Measurements from ENCODE around the gene IQCK. TPM values are rescaled to one million over a fixed set of nuclear protein-coding genes. Genes with fewer than 3 reads are reported as not detected.

The IQCK gene
- total and polyA plus RNA-seq, 2 donors (not counting 3 experiments of a cell fraction or from before 2014, with no cell fraction given), result 17.2 to 18.1 TPM

- Histone ChIP-seq H3K36me3 (ENCODE audit: control insufficient read depth in 2 of 2, extremely low read depth in 1 of 2, insufficient read depth in 2 of 2, low read length in 2 of 2) (no peaks in the 10 kb centered on the region), H3K9me3 (replicated peaks; ENCODE audit: control insufficient read depth, insufficient read depth, low read length) (no peaks in the 10 kb centered on the region), H3K9me1 (replicated peaks; ENCODE audit: control insufficient read depth, extremely low read depth, insufficient read depth, low read length) (no peaks in the 10 kb centered on the region), H3K79me2 (ENCODE audit: control insufficient read depth, insufficient read depth, low read length) (no peaks in the 10 kb centered on the region), H3K27ac (ENCODE audit: insufficient read depth, low read depth, low read length) (no peak overlapping the region), H3K27me3 (ENCODE audit: control insufficient read depth in 2 of 2, insufficient read depth in 2 of 2, low read length in 2 of 2) (no peaks in the 10 kb centered on the region), H3K4me3 (replicated peaks in 1 of 3; ENCODE audit: insufficient read depth in 1 of 3, low read depth in 1 of 3, low read length in 3 of 3) (no peak overlapping the region), H3K4me1 (ENCODE audit: control insufficient read depth, extremely low read depth, insufficient read depth, low read length) (peaks cover 15% of the 10 kb centered on the region), H4K20me1 (replicated peaks; ENCODE audit: control insufficient read depth, extremely low read depth, insufficient read depth, low read length) (no peaks in the 10 kb centered on the region), H3K4me2 (ENCODE audit: insufficient read depth, low read length) (no peak overlapping the region), H2AFZ (ENCODE audit: low read depth, low read length) (no peak overlapping the region), H3K9ac (replicated peaks; ENCODE audit: extremely low read depth, insufficient read depth, low read length) (no peak overlapping the region)
- intact Hi-C loops (cut with micrococcal nuclease) (no loop called here), dilution Hi-C loops (cut with MboI; ENCODE audit: extremely low pct_ligation_motif_present, low sequenced_read_pairs) (no loop called here)
- TF ChIP-seq POLR2AphosphoS5 (IDR thresholded peaks at IDR 0.05; ENCODE audit: insufficient read depth, low read depth, low read length), result no peak
- TF ChIP-seq MAX (IDR thresholded peaks at IDR 0.05; ENCODE audit: insufficient read depth, insufficient read length), result no peak
- no peak for TF ChIP-seq JUN (IDR thresholded peaks at IDR 0.05; ENCODE audit: borderline replicate concordance, insufficient read depth, insufficient read length, low read depth)
- TF ChIP-seq FOS (IDR thresholded peaks at IDR 0.05; ENCODE audit: borderline replicate concordance, insufficient read depth, low read length), result no peak
- no peak for TF ChIP-seq MYC (IDR thresholded peaks at IDR 0.05; ENCODE audit: low read depth, low read length)
- no peak for TF ChIP-seq CTCF (IDR thresholded peaks at IDR 0.05; ENCODE audit: extremely low read depth in 1 of 2, insufficient read depth in 1 of 2, low read depth in 1 of 2, low read length in 2 of 2)
- no peak for TF ChIP-seq GATA2 (IDR thresholded peaks at IDR 0.05; ENCODE audit: insufficient read depth, insufficient read length, low read depth, low read length)
- no peak for TF ChIP-seq EZH2 (IDR thresholded peaks at IDR 0.05; ENCODE audit: borderline replicate concordance, low read depth, low read length, severe bottlenecking)
- no peak for TF ChIP-seq POLR2A (IDR thresholded peaks at IDR 0.05; ENCODE audit: low read depth, low read length)
- DNase-seq (ENCODE audit: low read depth, low spot score), result peak; percentile 12
- BruUV-seq (replicated peaks), result no TSS peak
- CTCF ChIA-PET, result interaction anchor here (1.2 kb wide), 1 partner anchor 19 kb away, joined by 5 read pairs; no protein-coding TSS in a partner anchor
- POLR2A ChIA-PET, result interaction anchor here (0.7 kb wide), 1 partner anchor 109 kb away, joined by 3 read pairs; no protein-coding TSS in a partner anchor
- FAIRE-seq, result no peak
Observed at GRCh38 chr16:19748389-19749168, 30.5 kb downstream of the IQCK start.

Measured in endothelial cell of umbilical vein (primary cell).